DMS53 treated with DMSO at 0.1 percent for 48 hours (cell line): Measurements from ENCODE around the gene CIBAR2.

Source experiments
- DNase-seq: peaks from one replicate; lab custom pipeline; 2025; ENCODE audit not compliant: unreplicated experiment; lab: John Stamatoyannopoulos, UW

CIBAR2 gene

GRCh38 chr16:85103114-85104079 is 8.9 kb downstream of the CIBAR2 start:
- DNase-seq, result no peak

DNA sequence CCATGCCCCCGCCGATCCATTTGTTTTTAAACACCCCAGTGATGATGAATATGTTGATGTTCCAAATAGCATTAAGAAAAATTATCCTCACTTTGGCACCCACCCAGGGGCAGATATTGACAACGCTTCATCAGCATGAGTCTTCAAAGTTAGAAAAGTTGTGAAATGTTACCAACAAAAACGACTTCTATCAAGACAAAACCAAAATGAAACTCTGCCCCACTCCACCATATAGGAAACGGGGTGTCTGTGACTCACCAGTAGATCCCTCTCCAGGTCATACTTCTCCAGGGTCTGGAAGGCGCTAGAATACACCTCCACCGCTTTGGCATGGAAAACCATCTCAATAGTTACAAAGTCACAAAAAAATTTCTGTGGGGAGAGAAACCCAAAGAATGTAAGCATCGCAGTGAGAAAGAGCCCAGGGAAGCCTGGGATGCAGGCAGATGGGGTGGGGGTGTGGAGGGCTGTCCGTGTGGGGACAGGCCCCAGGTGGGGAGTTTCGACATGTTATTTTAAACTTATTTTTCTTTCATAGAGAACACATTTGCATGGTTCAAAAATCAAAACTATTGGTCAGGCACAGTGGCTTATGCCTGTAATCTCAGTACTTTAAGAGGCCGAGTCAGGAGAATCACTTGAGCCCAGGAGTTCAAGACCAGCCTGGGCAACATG is 10.2 kb downstream of the CIBAR2 start:
- DNase-seq, result no peak

DNA sequence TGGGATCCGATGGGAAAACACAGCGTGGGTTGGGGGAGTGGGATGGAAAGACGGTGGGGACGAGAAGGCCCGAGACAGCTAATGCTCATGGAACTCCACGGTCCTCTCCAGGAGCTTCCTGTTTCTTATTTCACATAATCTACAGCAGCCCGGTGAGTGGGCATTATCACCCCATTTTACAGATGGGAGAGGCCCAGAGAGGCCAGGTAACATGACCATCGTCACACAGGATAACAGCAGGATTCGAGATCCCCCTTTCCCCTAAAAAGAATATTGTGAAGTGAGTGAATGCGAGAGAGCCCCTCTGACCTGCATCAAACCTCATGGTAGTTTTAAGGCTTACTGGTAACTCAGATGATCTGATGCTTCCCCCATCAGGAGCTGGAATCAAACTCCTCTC is 12.0 kb downstream of the CIBAR2 start:
- DNase-seq, result no peak

DNA sequence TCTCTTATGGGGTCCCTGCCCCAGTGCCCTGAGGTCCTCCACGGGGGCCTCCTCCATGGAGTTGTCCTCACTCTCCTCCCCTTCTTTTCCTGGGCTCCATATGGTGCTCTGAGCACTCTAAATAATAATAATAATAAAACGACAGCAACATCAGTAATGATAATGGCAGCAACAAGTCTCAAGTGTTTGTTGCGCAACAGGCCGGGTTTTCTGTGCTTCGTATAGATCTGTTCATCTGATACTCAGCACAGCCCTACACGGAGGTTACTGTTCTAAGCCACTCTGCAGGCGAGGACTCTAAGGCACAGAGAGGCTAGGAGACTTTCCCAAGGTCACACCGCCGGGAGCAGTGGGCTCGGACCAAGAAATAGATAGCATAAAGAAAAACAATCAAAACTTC is 13.7 kb downstream of the CIBAR2 start:
- no peak for DNase-seq

- DNase-seq, result no peak
Measured at GRCh38 chr16:85096921-85097320, 15.4 kb downstream of the CIBAR2 start.

- no peak for DNase-seq
Measured at GRCh38 chr16:85094812-85095211, 17.5 kb downstream of the CIBAR2 start.

GRCh38 chr16:85094176-85094805 is 18.0 kb downstream of the CIBAR2 start:
- DNase-seq, result no peak

DNA sequence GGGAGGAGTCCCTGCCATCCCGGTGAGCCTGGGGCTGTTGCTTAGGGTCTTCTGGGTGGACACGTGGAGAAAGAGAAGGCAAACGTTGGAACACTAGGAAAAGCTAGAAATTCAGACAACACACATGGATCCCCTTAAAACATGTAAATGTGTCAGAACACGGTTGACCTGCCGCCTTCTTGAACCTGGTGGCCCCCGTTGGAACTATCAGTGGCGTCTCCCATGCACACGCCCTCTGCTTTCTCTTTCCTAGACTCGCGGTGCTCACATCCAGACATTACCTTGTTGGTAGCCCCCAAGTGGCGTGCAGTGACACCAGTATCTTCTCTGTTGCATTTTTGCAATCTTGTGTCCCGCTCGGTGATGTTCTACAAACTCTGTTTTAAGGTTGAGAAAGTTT is 18.6 kb downstream of the CIBAR2 start:
- DNase-seq, result no peak

GRCh38 chr16:85092851-85093250 is 19.4 kb downstream of the CIBAR2 start:
- DNase-seq, result no peak

- DNase-seq, result no peak
Measured at GRCh38 chr16:85092309-85092708, 20.0 kb downstream of the CIBAR2 start.

GRCh38 chr16:85091522-85091910 is 20.8 kb downstream of the CIBAR2 start:
- no peak for DNase-seq

- no peak for DNase-seq
Measured at GRCh38 chr16:85090873-85091521, 21.3 kb downstream of the CIBAR2 start.

- DNase-seq, result no peak
Measured at GRCh38 chr16:85090181-85090580, 22.1 kb downstream of the CIBAR2 start.

GRCh38 chr16:85089525-85089924 is 22.7 kb downstream of the CIBAR2 start:
- DNase-seq, result no peak

GRCh38 chr16:85088570-85089199 is 23.6 kb downstream of the CIBAR2 start:
- DNase-seq, result no peak

DNA sequence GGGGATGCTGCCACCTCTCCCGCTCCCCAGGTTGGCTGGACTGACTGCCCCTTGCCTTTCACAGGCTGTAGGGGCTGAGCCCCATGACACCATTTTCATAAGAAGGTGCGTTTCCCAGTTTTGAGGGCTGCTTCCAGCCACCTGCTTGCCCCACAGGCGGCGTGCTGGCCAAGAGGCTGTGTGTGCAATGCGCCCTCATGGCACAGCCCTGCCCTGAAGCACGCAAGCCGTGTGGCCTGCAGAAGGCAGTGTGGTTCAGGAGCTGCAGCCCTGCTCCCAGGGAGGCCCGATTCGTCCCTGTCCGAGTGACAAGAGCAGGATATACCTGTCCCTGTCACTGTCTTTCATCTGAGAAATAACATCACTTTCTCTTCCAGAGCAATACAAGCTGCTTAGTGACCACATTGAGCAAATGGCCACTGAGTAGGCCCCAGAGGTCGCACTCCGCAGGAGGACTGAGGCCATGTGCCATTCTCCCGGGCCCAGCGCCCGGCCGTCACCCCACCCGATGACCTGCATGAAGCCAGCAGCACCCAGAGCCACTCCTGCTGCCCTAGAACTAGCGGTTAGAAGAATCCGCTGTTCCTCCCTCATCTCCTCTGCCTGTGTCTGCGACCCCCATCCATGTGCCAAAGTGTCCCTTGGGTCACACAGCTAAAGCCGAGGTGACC is 24.2 kb downstream of the CIBAR2 start:
- no peak for DNase-seq

DNA sequence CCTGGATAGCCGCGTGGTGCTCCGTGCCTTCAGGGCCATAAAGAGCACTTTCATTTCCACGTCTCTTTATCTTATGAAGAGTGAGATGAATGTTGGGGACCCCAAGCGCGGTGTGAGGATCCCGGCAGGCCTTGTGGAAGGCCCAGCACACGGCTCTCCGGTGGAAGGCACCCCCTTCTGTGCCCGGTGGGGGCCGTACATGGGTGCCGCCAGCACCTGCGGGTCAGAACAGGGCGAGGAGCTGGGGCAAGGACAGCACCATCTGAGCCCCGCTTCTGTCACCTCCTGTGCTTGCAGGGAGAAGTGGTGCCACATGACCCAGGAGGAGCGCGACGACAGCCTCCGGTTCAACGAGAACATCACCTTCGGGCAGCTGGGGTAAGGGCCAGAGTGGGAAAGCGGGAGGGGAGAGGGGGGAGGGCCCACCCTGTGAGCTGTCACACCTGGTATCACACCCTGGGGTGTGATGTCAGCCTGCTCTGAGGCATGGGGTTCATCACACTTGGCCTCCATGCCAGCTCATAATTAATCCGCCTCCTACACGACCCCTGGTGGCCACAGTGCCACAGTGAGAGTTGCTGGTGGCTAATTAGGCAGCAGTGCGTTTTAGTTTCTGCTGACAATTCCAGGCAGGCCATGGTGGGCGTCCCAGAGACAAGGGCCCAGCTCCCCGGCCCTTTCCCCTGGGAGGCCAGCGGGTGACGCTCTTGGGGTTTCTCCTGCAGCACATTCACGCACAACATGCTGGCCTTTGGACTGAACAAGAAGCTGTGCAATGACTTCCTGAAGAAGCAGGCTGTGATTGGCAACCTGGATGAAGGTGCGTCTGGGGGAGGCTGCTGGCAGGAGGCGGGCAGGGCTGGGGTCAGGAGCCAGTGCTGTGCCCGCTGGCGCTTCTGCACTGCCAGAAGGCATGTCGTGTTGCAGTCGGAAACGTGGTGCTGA is 25.7 kb downstream of the CIBAR2 start:
- peak; percentile 11 for DNase-seq

DNA sequence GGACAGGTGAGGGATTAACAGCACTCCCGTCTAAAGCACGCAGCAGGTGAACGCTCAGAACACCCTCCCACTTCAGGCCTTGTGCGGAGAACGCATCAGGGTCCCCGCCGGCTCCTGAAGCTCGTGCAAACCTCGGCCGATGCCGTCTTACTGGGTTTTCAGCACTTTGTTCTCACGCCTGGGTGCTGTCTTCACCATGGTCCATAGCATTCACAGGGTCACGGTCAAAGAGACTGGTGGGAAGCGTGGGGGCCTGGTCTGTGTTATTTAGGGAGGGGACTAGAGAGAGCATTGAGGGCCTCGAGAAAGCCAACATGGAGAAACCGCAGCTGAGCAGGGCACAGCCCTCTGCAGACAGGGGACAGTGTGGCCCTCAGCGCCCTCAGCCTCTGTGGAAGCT is 26.6 kb downstream of the CIBAR2 start:
- no peak for DNase-seq

DNA sequence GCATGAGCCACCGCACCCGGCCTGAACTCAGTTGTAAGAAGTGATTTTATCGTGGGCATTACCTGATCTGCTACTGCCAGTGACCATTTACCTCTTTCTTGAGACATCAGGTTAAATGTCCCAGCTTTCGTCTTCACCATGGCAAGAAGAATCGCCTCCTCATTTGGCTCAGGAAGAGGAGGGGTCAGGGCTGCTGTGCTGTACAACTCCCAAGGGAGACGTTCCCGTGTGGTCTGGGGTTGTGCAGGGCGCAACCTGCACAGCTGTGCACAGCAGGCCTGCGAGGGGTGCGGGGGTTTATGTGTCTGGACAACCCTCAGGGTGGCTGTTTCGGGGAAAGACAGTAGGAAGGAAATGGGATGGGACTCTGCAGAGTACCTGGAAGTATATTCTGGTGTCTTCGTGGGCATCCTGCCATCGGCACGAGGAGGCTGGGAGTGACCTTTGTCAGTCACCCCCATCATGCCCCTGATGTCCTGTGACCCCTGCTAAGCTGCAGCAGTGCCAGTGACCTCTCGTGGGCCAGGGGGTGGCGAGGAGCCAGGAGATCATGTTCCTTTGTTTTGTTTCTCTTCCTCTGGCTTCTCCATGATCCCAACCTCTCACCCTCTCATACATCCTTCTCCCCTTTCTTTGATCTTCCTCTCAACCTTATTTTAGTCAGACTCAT is 27.3 kb downstream of the CIBAR2 start:
- no peak for DNase-seq
